OCI-LY7 (cell line): Measurements from ENCODE around the gene SLC9A9.

ENCODE experiments used
- CTCF ChIP-seq: fragments of 200-600 bp; sonication (generic); conservative IDR thresholded peaks from 2 replicates; pipeline ENCODE4 v1.5.1; 2014; ENCODE audit warnings: mild to moderate bottlenecking, antibody characterized with exemption, low read length, moderate library complexity, mixed read lengths
- EZH2phosphoT487 ChIP-seq: fragments of 200-600 bp; sonication (generic); IDR thresholded peaks from 2 replicates; pipeline ENCODE4 v1.6.1; 2018; ENCODE audit warnings: low read depth, borderline replicate concordance, mild to moderate bottlenecking, mixed run types, antibody characterized with exemption, low read length, moderate library complexity, mixed read lengths

GRCh38 chr3:143283432-143284128, 564.7 kb downstream of the SLC9A9 start:
- no peak for TF ChIP-seq CTCF
- TF ChIP-seq EZH2phosphoT487 = no peak
